Spleen (tissue), 7 donors: ENCODE measurements around the gene TTLL11.

Experiments
- POLR2A ChIP-seq, 3 donors: fragments of 450-650 bp; IDR thresholded peaks; one replicate each; pipeline ENCODE4 v1.5.1; 2017; ENCODE audit warnings: antibody characterized with exemption in 3 of 3, mild to moderate bottlenecking in 1 of 3
- POLR2AphosphoS5 ChIP-seq, 3 donors: sonication (generic); formaldehyde crosslinking; IDR thresholded peaks; one replicate each; pipeline ENCODE4 v1.5.1; 2017; ENCODE audit warnings: antibody characterized with exemption in 3 of 3
- TF ChIP-seq, protein P1 (sequence below), 11 experiments: fragments of 200-600 bp in 7 of 11; fragments of 450-650 bp in 4 of 11; sonication (generic) in 4 of 11; IDR thresholded peaks in 8 of 11; conservative IDR thresholded peaks in 3 of 11; 1 replicate in 7 of 11; 2 replicates in 4 of 11; pipeline versions ENCODE4 v1.4.0 to v1.8.0; 2016 to 2021; ENCODE audit warnings: antibody characterized with exemption in 11 of 11, inconsistent platforms in 4 of 11, mild to moderate bottlenecking in 1 of 11
- donor health status: DM: no; HTN: no; CAD: no; lungs with moderate emphysema.
- donor health status: DM: no; HTN: no; CAD: no.
- donor health status: DM: no; HTN: no; CAD: no.

GRCh38 chr9:121844098-121844497, 249.0 kb downstream of the TTLL11 start:
- TF ChIP-seq, protein P1, sequence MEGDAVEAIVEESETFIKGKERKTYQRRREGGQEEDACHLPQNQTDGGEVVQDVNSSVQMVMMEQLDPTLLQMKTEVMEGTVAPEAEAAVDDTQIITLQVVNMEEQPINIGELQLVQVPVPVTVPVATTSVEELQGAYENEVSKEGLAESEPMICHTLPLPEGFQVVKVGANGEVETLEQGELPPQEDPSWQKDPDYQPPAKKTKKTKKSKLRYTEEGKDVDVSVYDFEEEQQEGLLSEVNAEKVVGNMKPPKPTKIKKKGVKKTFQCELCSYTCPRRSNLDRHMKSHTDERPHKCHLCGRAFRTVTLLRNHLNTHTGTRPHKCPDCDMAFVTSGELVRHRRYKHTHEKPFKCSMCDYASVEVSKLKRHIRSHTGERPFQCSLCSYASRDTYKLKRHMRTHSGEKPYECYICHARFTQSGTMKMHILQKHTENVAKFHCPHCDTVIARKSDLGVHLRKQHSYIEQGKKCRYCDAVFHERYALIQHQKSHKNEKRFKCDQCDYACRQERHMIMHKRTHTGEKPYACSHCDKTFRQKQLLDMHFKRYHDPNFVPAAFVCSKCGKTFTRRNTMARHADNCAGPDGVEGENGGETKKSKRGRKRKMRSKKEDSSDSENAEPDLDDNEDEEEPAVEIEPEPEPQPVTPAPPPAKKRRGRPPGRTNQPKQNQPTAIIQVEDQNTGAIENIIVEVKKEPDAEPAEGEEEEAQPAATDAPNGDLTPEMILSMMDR (IDR thresholded peaks at IDR 0.05 in 8 of 11, conservative IDR thresholded peaks at IDR 0.05 in 3 of 11), result no peak
- TF ChIP-seq POLR2A (IDR thresholded peaks at IDR 0.05) (no peak), POLR2AphosphoS5 (IDR thresholded peaks at IDR 0.05) (no peak)
